SK-N-SH (cell line): ENCODE measurements around the gene LRRC38. TPM values are rescaled to one million over a fixed set of nuclear protein-coding genes. Genes with fewer than 3 reads are reported as not detected.

Experiments
- CTCF ChIA-PET: fragments of 300-600, 350-600 bp; formaldehyde crosslinking; extraction: SDS; loops from one replicate; lab custom pipeline; 2021; lab: Yijun Ruan, JAX
- POLR2A ChIA-PET: fragments of 350-600 bp; sonication (Branson Sonifier 250); formaldehyde crosslinking; extraction: SDS; loops from one replicate; lab custom pipeline; 2020; ENCODE audit warnings: antibody characterized with exemption, inconsistent platforms; lab: Yijun Ruan, JAX
- DNase-seq: peaks from one replicate; pipeline ENCODE4 v3.0.0; 2012
- H2AFZ ChIP-seq: fragments of 200-600 bp; sonication (generic); 2 replicates; pipeline ENCODE4 v1.8.1; 2016; ENCODE audit warnings: antibody characterized with exemption, mild to moderate bottlenecking, low read depth
- H3F3A ChIP-seq: fragments of 200-600 bp; sonication (generic); replicated peaks from 2 replicates; pipeline ENCODE3; 2016; ENCODE audit warnings: antibody characterized with exemption, mild to moderate bottlenecking; ENCODE audit not compliant: insufficient read depth
- H3K27ac ChIP-seq, 2 experiments: fragments of 200-500 bp in 1 of 2; fragments of 200-600 bp in 1 of 2; sonication (Bioruptor generic) in 1 of 2; sonication (generic), shearing (Covaris generic) in 1 of 2; 2 replicates each; pipeline versions ENCODE4 v1.5.1 to v1.6.1; 2014 to 2016; ENCODE audit warnings: low read depth in 2 of 2, inconsistent platforms in 1 of 2, low read length in 1 of 2, mild to moderate bottlenecking in 1 of 2, mixed read lengths in 1 of 2
- H3K27me3 ChIP-seq: fragments of 200-600 bp; sonication (generic), shearing (Covaris generic); 2 replicates; pipeline ENCODE4 v1.6.1; 2016; ENCODE audit warnings: mixed run types; ENCODE audit not compliant: insufficient read depth
- H3K36me3 ChIP-seq, 2 experiments: fragments of 200-500 bp in 1 of 2; fragments of 200-600 bp in 1 of 2; sonication (Bioruptor generic) in 1 of 2; sonication (generic) in 1 of 2; replicated peaks in 1 of 2; 2 replicates each; pipeline versions ENCODE3 to v1.5.1; 2014 to 2016; ENCODE audit warnings: low read length in 1 of 2, mild to moderate bottlenecking in 1 of 2; ENCODE audit not compliant: insufficient read depth in 2 of 2, control insufficient read depth in 1 of 2
- H3K4me1 ChIP-seq, 2 experiments: fragments of 200-500 bp in 1 of 2; fragments of 200-600 bp in 1 of 2; sonication (Bioruptor generic) in 1 of 2; sonication (generic), shearing (Covaris generic) in 1 of 2; 2 replicates each; pipeline versions ENCODE4 v1.5.1 to v1.6.1; 2014 to 2016; ENCODE audit warnings: low read depth in 1 of 2, low read length in 1 of 2, mixed run types in 1 of 2; ENCODE audit not compliant: insufficient read depth in 2 of 2, control insufficient read depth in 1 of 2
- H3K4me2 ChIP-seq: fragments of 200-600 bp; sonication (generic), shearing (Covaris generic); 2 replicates; pipeline ENCODE4 v1.6.1; 2017; ENCODE audit warnings: mixed run types
- H3K4me3 ChIP-seq, 2 experiments: fragments of 200-500 bp in 1 of 2; fragments of 200-600 bp in 1 of 2; sonication (Bioruptor generic) in 1 of 2; sonication (generic), shearing (Covaris generic) in 1 of 2; 2 replicates each; pipeline versions ENCODE4 v1.5.1 to v1.8.1; 2014 to 2016; ENCODE audit warnings: low read depth in 2 of 2, inconsistent platforms in 1 of 2, low read length in 1 of 2, mild to moderate bottlenecking in 1 of 2, mixed read lengths in 1 of 2, moderate library complexity in 1 of 2
- H3K79me2 ChIP-seq: fragments of 200-600 bp; sonication (generic); 2 replicates; pipeline ENCODE4 v1.8.1; 2017; ENCODE audit warnings: mild to moderate bottlenecking; ENCODE audit not compliant: insufficient read depth
- H3K9ac ChIP-seq: fragments of 200-600 bp; sonication (generic); 2 replicates; pipeline ENCODE4 v1.6.1; 2017; ENCODE audit warnings: mixed run types
- H3K9me2 ChIP-seq: fragments of 200-600 bp; sonication (generic); 2 replicates; pipeline ENCODE4 v1.6.1; 2017; ENCODE audit warnings: mixed run types
- H3K9me3 ChIP-seq: fragments of 200-600 bp; sonication (generic); 2 replicates; pipeline ENCODE4 v1.6.1; 2017; ENCODE audit warnings: mixed run types, mild to moderate bottlenecking, moderate library complexity
- H4K20me1 ChIP-seq: fragments of 200-600 bp; sonication (generic); 2 replicates; pipeline ENCODE4 v1.6.1; 2017; ENCODE audit warnings: mild to moderate bottlenecking, mixed run types; ENCODE audit not compliant: insufficient read depth
- CHD2 ChIP-seq: fragments of 150-350 bp; IDR thresholded peaks from 2 replicates; pipeline ENCODE4 v1.6.1; 2018; ENCODE audit warnings: low read length; ENCODE audit not compliant: partially characterized antibody
- ELF1 ChIP-seq: IDR thresholded peaks from 2 replicates; pipeline ENCODE4 v1.4.0; 2012
- EZH2phosphoT487 ChIP-seq: fragments of 200-600 bp; sonication (generic); IDR thresholded peaks from 2 replicates; pipeline ENCODE4 v1.6.1; 2017; ENCODE audit warnings: low read depth, mixed run types, mild to moderate bottlenecking, antibody characterized with exemption, moderate library complexity, borderline replicate concordance
- FOSL2 ChIP-seq: IDR thresholded peaks from 2 replicates; pipeline ENCODE4 v1.4.0; 2012; ENCODE audit warnings: low read depth, mild to moderate bottlenecking, moderate library complexity, borderline replicate concordance
- FOXM1 ChIP-seq: IDR thresholded peaks from 2 replicates; pipeline ENCODE4 v1.4.0; 2012; ENCODE audit warnings: low read depth, mild to moderate bottlenecking
- GABPA ChIP-seq: IDR thresholded peaks from 2 replicates; pipeline ENCODE4 v1.4.0; 2012; ENCODE audit warnings: low read depth, mild to moderate bottlenecking
- GATA2 ChIP-seq: sonication (generic); formaldehyde crosslinking; IDR thresholded peaks from 2 replicates; pipeline ENCODE4 v1.5.0; 2020; ENCODE audit warnings: mild to moderate bottlenecking, missing genetic modification reagents
- MAX ChIP-seq: IDR thresholded peaks from 2 replicates; pipeline ENCODE4 v1.4.0; 2012; ENCODE audit warnings: low read depth
- NFIC ChIP-seq: IDR thresholded peaks from 2 replicates; pipeline ENCODE4 v1.4.0; 2012; ENCODE audit warnings: borderline replicate concordance
- POLR2AphosphoS5 ChIP-seq: IDR thresholded peaks from 2 replicates; pipeline ENCODE4 v1.6.1; 2012; ENCODE audit warnings: low read depth, low read length
- RAD21 ChIP-seq: IDR thresholded peaks from 2 replicates; pipeline ENCODE4 v1.6.1; 2012; ENCODE audit warnings: mild to moderate bottlenecking, low read length
- REST ChIP-seq: IDR thresholded peaks from 2 replicates; pipeline ENCODE4 v1.6.1; 2012; ENCODE audit warnings: mild to moderate bottlenecking, low read depth, low read length, moderate library complexity
- RFX5 ChIP-seq: IDR thresholded peaks from 2 replicates; pipeline ENCODE4 v1.6.1; 2012; ENCODE audit warnings: mild to moderate bottlenecking, improper control_type of control experiment, low read length
- SMC3 ChIP-seq: IDR thresholded peaks from 2 replicates; pipeline ENCODE4 v1.6.1; 2012; ENCODE audit warnings: low read depth, low read length, improper control_type of control experiment
- TAF1 ChIP-seq: IDR thresholded peaks from 2 replicates; pipeline ENCODE4 v1.6.1; 2012; ENCODE audit warnings: low read depth, mild to moderate bottlenecking, low read length, moderate library complexity, borderline replicate concordance
- TEAD4 ChIP-seq: IDR thresholded peaks from 2 replicates; pipeline ENCODE4 v1.4.0; 2012; ENCODE audit warnings: mild to moderate bottlenecking, borderline replicate concordance; ENCODE audit not compliant: insufficient read depth
- WGBS: methylation state at CpG from one replicate; pipeline ENCODE4 v1.1.6; 2017; ENCODE audit warnings: low lambda C conversion rate; 5-methylcytosine and 5-hydroxymethylcytosine counted together
- polyA plus RNA-seq, 3 experiments: library from polyadenylated mRNA; depleted of rRNA; stranded (reverse); fragments of >200 nt; gene quantifications; 2 replicates each; pipeline ENCODE4 v1.2.3, GENCODE V29; 2012
- TF ChIP-seq, protein P1 (sequence below): fragments of 150-350 bp; IDR thresholded peaks from 2 replicates; pipeline ENCODE4 v1.6.1; 2016; ENCODE audit warnings: mild to moderate bottlenecking, low read depth, low read length
- TF ChIP-seq, protein P2 (sequence below): IDR thresholded peaks from 2 replicates; pipeline ENCODE4; 2012

The LRRC38 gene
- polyA plus RNA-seq, 1 of the 3 experiments (the other 2 are of a cell fraction): 0.02 TPM

DNA sequence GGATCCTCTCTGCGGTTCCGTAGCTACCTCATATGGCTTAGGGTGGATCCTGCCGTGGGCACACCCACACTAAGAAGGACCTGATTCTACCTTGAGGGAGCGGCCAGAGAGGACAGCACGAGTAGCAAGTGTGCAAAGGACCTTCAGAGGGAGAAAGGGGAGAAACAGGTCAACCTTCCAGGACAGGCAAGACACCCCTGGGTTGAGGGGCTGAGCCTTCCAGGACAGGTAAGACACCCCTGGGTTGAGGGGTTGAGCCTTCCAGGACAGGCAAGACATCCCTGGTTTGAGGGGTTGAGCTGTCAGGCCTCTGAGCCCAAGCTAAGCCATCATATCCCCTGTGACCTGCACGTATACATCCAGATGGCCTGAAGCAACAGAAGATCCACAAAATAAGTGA is 46.7 kb upstream of the LRRC38 start (continued):
- TF ChIP-seq REST: no peak

- CTCF ChIA-PET: no interaction called here
Observed at GRCh38 chr1:13556224-13556764, 42.5 kb upstream of the LRRC38 start.

More at GRCh38 chr1:13556224-13556764, 42.5 kb upstream of the LRRC38 start:
- Histone ChIP-seq H3K4me3 (no peak overlapping the region), H3K4me2 (no peak overlapping the region), H2AFZ (no peak overlapping the region), H3K79me2 (no peaks in the 10 kb centered on the region), H3K27ac (no peak overlapping the region), H3K27me3 (peaks cover 34% of the 10 kb centered on the region; the same call in 1 of the 2 replicates), H3K9ac (no peak overlapping the region), H3K4me1 (no peaks in the 10 kb centered on the region), H3K36me3 (no peaks in the 10 kb centered on the region), H3F3A (no peaks in the 10 kb centered on the region), H3K9me2 (no peaks in the 10 kb centered on the region), H3K9me3 (no peaks in the 10 kb centered on the region), H4K20me1 (no peaks in the 10 kb centered on the region)
- no peak for DNase-seq
- TF ChIP-seq GABPA: no peak
- TF ChIP-seq EZH2phosphoT487: no peak
- TF ChIP-seq RAD21: no peak
- TF ChIP-seq, protein P1, sequence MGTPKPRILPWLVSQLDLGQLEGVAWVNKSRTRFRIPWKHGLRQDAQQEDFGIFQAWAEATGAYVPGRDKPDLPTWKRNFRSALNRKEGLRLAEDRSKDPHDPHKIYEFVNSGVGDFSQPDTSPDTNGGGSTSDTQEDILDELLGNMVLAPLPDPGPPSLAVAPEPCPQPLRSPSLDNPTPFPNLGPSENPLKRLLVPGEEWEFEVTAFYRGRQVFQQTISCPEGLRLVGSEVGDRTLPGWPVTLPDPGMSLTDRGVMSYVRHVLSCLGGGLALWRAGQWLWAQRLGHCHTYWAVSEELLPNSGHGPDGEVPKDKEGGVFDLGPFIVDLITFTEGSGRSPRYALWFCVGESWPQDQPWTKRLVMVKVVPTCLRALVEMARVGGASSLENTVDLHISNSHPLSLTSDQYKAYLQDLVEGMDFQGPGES: no peak
- no peak for TF ChIP-seq NFIC
- no peak for TF ChIP-seq TAF1
- no peak for TF ChIP-seq FOSL2
- TF ChIP-seq ELF1: no peak
- TF ChIP-seq CHD2: no peak
- no peak for TF ChIP-seq FOXM1
- no peak for TF ChIP-seq POLR2AphosphoS5
- TF ChIP-seq GATA2 (CRISPR knock-in tag): no peak
- TF ChIP-seq MAX: no peak
- TF ChIP-seq, protein P2, sequence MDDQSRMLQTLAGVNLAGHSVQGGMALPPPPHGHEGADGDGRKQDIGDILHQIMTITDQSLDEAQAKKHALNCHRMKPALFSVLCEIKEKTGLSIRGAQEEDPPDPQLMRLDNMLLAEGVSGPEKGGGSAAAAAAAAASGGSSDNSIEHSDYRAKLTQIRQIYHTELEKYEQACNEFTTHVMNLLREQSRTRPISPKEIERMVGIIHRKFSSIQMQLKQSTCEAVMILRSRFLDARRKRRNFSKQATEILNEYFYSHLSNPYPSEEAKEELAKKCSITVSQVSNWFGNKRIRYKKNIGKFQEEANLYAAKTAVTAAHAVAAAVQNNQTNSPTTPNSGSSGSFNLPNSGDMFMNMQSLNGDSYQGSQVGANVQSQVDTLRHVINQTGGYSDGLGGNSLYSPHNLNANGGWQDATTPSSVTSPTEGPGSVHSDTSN: no peak
- no peak for TF ChIP-seq SMC3
- TF ChIP-seq TEAD4: no peak
- TF ChIP-seq RFX5: no peak
- WGBS: 4% methylated on average over 6 of the region's 6 CpGs
- POLR2A ChIA-PET: no interaction called here
